Motor neuron (in vitro differentiated cells): ENCODE results near the gene TBX10. TPM values are rescaled to one million over a fixed set of nuclear protein-coding genes. Genes with fewer than 3 reads are reported as not detected.

ENCODE experiments used
- ATAC-seq, 8 experiments: fragments of 200-7000 bp; cut with Tn5 transposase; replicated peaks in 6 of 8; 2 replicates each; pipeline ENCODE4 v1.8.0; 2021; ENCODE audit warnings: mild to moderate bottlenecking in 8 of 8, moderate library complexity in 8 of 8
- H3K27ac ChIP-seq, 2 donors: fragments of 250-450 bp; sonication (Bioruptor Pico); 2 replicates each; pipeline ENCODE4 v1.9.0; 2021; ENCODE audit warnings: antibody characterized with exemption in 2 of 2, mild to moderate bottlenecking in 2 of 2, moderate library complexity in 1 of 2
- H3K4me1 ChIP-seq, 2 donors: fragments of 250-450 bp; sonication (Bioruptor Pico); replicated peaks in 1 of 2; 2 replicates each; pipeline ENCODE4 v1.6.1; 2021; ENCODE audit warnings: antibody characterized with exemption in 2 of 2, mild to moderate bottlenecking in 2 of 2, moderate library complexity in 1 of 2
- H3K4me3 ChIP-seq, 5 donors: fragments of 250-450 bp; sonication (Bioruptor Pico); 2 replicates each; pipeline ENCODE4 v1.9.0; 2021; ENCODE audit warnings: antibody characterized with exemption in 5 of 5, mild to moderate bottlenecking in 5 of 5, moderate library complexity in 4 of 5
- WGBS, 10 experiments: fragments of 450-650 bp; shearing (Covaris generic); methylation state at CpG; one replicate each; pipeline ENCODE4 v1.0.0; 2022; 5-methylcytosine and 5-hydroxymethylcytosine counted together
- in situ Hi-C, 9 experiments: fragments of 400-800 bp; cut with MboI; loops; one replicate each; pipeline ENCODE4 v1.15.0; 2021; ENCODE audit warnings: low sequenced_read_pairs in 9 of 9, low pct_unique_long_range_greater_than_20kb in 2 of 9; ENCODE audit not compliant: unreplicated experiment in 9 of 9
- total RNA-seq, 8 experiments: library from RNA; unstranded; fragments of 300-600 nt; gene quantifications; 2 replicates each; pipeline versions ENCODE4 v1.2.3 to v1.2.4, GENCODE V29; 2022

The TBX10 gene
- total RNA-seq, 8 experiments from 2014 or later = 0.22 to 0.71 (median 0.37) TPM; not detected in 3

GRCh38 chr11:67584881-67585873, 54.4 kb downstream of the TBX10 start:
- ATAC-seq = peak in 2 of 8 experiments; percentile 2
- in situ Hi-C loops = no loop called here
- Histone ChIP-seq H3K4me3 (peak overlapping the region; percentile 44 to 70 (median 60)), H3K4me1 (peaks cover 28 to 34% of the 10 kb centered on the region in 2 donors), H3K27ac (peak overlapping the region; percentile 71 to 88)
- 94 to 100% (median 94%) methylated on average over 1 to 9 of the region's 21 CpGs; no CpG with 5 or more reads in 7 of the 10 experiments for WGBS, 10 experiments

GRCh38 chr11:67584205-67584880, 55.2 kb downstream of the TBX10 start:
- 67% methylated on average over 1 of the region's 33 CpGs; no CpG with 5 or more reads in 9 of the 10 experiments for WGBS, 10 experiments
- peak; percentile 13 to 50 (median 37) for ATAC-seq
- Histone ChIP-seq H3K4me1 (peaks cover 28 to 34% of the 10 kb centered on the region in 2 donors), H3K4me3 (peak overlapping the region; percentile 44 to 70 (median 60)), H3K27ac (peak overlapping the region; percentile 71 to 88)
- in situ Hi-C loops = no loop called here

GRCh38 chr11:67583247-67584204, 56.0 kb downstream of the TBX10 start, which contains the start of gene GSTP1:
Gene GSTP1, plus strand, starts transcription at chr11:67583812. Its CDS starts 32 bp downstream, at chr11:67583844.
- 4 to 43% (median 17%) methylated on average over 3 to 18 of the region's 81 CpGs; no CpG with 5 or more reads in 3 of the 10 experiments for WGBS, 10 experiments
- in situ Hi-C loops = no loop called here
- peak within 1 kb of the TSS; percentile 71 to 88 for H3K27ac ChIP-seq
- H3K4me3 ChIP-seq = peak within 1 kb of the TSS; percentile 44 to 70 (median 60)
- H3K4me1 ChIP-seq = peaks cover 28 to 34% of the 10 kb centered on the region in 2 donors
- peak; percentile 84 to 96 (median 94) for ATAC-seq

- peaks cover 28 to 34% of the 10 kb centered on the region in 2 donors for H3K4me1 ChIP-seq
- ATAC-seq = no peak
- no peak overlapping the region for H3K4me3 ChIP-seq
- in situ Hi-C loops = no loop called here
- no peak overlapping the region for H3K27ac ChIP-seq
- WGBS, 10 experiments = 37 to 89% (median 72%) methylated on average over 1 to 4 of the region's 4 CpGs
These were observed 57.6 kb downstream of the TBX10 start for GRCh38 chr11:67582011-67582410.

GRCh38 chr11:67581469-67581868, 58.1 kb downstream of the TBX10 start:
- ATAC-seq = no peak
- no peak overlapping the region for H3K27ac ChIP-seq
- WGBS, 10 experiments = 0 to 80% (median 24%) methylated on average over 2 to 10 of the region's 11 CpGs
- no peak overlapping the region for H3K4me3 ChIP-seq
- in situ Hi-C loops = no loop called here
- H3K4me1 ChIP-seq = peaks cover 28 to 34% of the 10 kb centered on the region in 2 donors

Other genes with a start within 250 kb of the TBX10 start
- gene RAD9A, start 247.8 kb downstream of the TBX10 start, total RNA-seq = 10 to 100 TPM in 7 of 8 experiments, 1 to 10 TPM in 1; 4.0 to 25.5 (median 16.2) TPM
- 100 to 1,000 TPM in 4 of 8 experiments, 10 to 100 TPM in 4; 60.9 to 162 (median 104) TPM for gene PPP1CA, start 237.9 kb downstream of the TBX10 start, total RNA-seq
- 1 to 10 TPM in 1 of 8 experiments, under 1 TPM in 7; 0.15 to 2.2 (median 0.64) TPM for gene TBC1D10C, start 235.7 kb downstream of the TBX10 start, total RNA-seq
- 1 to 10 TPM in 3 of 8 experiments, under 1 TPM in 5; 0.16 to 2.1 (median 0.67) TPM for gene CARNS1, start 224.1 kb downstream of the TBX10 start, total RNA-seq
- 10 to 100 TPM; 21.8 to 48.3 (median 30.6) TPM for gene RPS6KB2, start 211.3 kb downstream of the TBX10 start, total RNA-seq
- under 1 TPM in 2 of 8 experiments, not detected in 6; 0.17 to 0.22 TPM for gene PTPRCAP, start 202.1 kb downstream of the TBX10 start, total RNA-seq
- 10 to 100 TPM; 23.3 to 93.7 (median 37.5) TPM for gene CORO1B, start 196.3 kb downstream of the TBX10 start, total RNA-seq
- under 1 TPM in 5 of 8 experiments, not detected in 3; 0.11 to 0.90 (median 0.31) TPM for gene GPR152, start 187.0 kb downstream of the TBX10 start, total RNA-seq
- gene CABP4, start 184.4 kb downstream of the TBX10 start, total RNA-seq = under 1 TPM in 7 of 8 experiments, not detected in 1; 0.16 to 0.62 (median 0.20) TPM
- 10 to 100 TPM in 7 of 8 experiments, 1 to 10 TPM in 1; 9.9 to 30.6 (median 17.2) TPM for gene TMEM134, start 170.5 kb downstream of the TBX10 start, total RNA-seq
- gene AIP, start 156.7 kb downstream of the TBX10 start, total RNA-seq = 10 to 100 TPM; 48.1 to 72.2 (median 59.5) TPM
- gene PITPNM1, start 134.4 kb downstream of the TBX10 start, total RNA-seq = 10 to 100 TPM; 21.4 to 64.4 (median 35.9) TPM
- 10 to 100 TPM; 13.8 to 39.3 (median 19.8) TPM for gene CDK2AP2, start 131.6 kb downstream of the TBX10 start, total RNA-seq
- under 1 TPM in 1 of 8 experiments, not detected in 7; 0.71 TPM for gene CABP2, start 116.3 kb downstream of the TBX10 start, total RNA-seq
- 1,000 to 10,000 TPM in 2 of 8 experiments, 100 to 1,000 TPM in 6; 462 to 1,848 (median 788) TPM for gene GSTP1, start 56.0 kb downstream of the TBX10 start, total RNA-seq
- gene NDUFV1, start 32.8 kb downstream of the TBX10 start, total RNA-seq = 100 to 1,000 TPM; 135 to 267 (median 157) TPM
- gene NUDT8, start 9.8 kb downstream of the TBX10 start, total RNA-seq = 10 to 100 TPM in 1 of 8 experiments, 1 to 10 TPM in 7; 3.3 to 13.3 (median 5.1) TPM
- not detected for gene ACY3, start 11.0 kb upstream of the TBX10 start, total RNA-seq
- under 1 TPM in 4 of 8 experiments, not detected in 4; 0.08 to 0.57 (median 0.15) TPM for gene ALDH3B2, start 34.9 kb upstream of the TBX10 start, total RNA-seq